Mesenchymal stem cell (in vitro differentiated cells and primary cell): ENCODE data around the gene NIPAL4.

Source experiments
- DNase-seq: peaks from one replicate; pipeline ENCODE4 v3.0.0-alpha.2; 2013
- H2AFZ ChIP-seq: one replicate; pipeline ENCODE4 v1.6.1; 2013; ENCODE audit warnings: low read depth, mild to moderate bottlenecking, control low read depth, inconsistent platforms, low read length, moderate library complexity
- H2AK5ac ChIP-seq: 2 replicates; pipeline ENCODE4 v1.6.1; 2013; ENCODE audit warnings: low read length, moderate library complexity, mild to moderate bottlenecking, inconsistent platforms; ENCODE audit not compliant: severe bottlenecking
- H2BK120ac ChIP-seq: one replicate; pipeline ENCODE4 v1.6.1; 2013; ENCODE audit warnings: low read depth, mild to moderate bottlenecking, inconsistent platforms, low read length, moderate library complexity
- H2BK12ac ChIP-seq, 2 experiments: one replicate each; pipeline ENCODE4 v1.6.1; 2013; ENCODE audit warnings: inconsistent platforms in 2 of 2, low read length in 2 of 2, mild to moderate bottlenecking in 2 of 2, moderate library complexity in 2 of 2, control low read depth in 1 of 2
- H2BK15ac ChIP-seq: one replicate; pipeline ENCODE4 v1.6.1; 2013; ENCODE audit warnings: mild to moderate bottlenecking, low read depth, inconsistent platforms; ENCODE audit not compliant: poor library complexity, severe bottlenecking
- H2BK5ac ChIP-seq: 2 replicates; pipeline ENCODE4 v1.6.1; 2013; ENCODE audit warnings: low read depth, mild to moderate bottlenecking, low read length, control low read depth, inconsistent platforms; ENCODE audit not compliant: poor library complexity, severe bottlenecking
- H3K14ac ChIP-seq, 2 experiments: one replicate each; pipeline ENCODE4 v1.6.1; 2013; ENCODE audit warnings: inconsistent platforms in 2 of 2, low read length in 2 of 2, control low read depth in 1 of 2, mild to moderate bottlenecking in 1 of 2, moderate library complexity in 1 of 2
- H3K18ac ChIP-seq, 2 experiments: one replicate each; pipeline ENCODE4 v1.6.1; 2013; ENCODE audit warnings: inconsistent platforms in 2 of 2, low read length in 2 of 2, control low read depth in 1 of 2, low read depth in 1 of 2, mild to moderate bottlenecking in 1 of 2
- H3K23ac ChIP-seq, 2 experiments: one replicate each; pipeline ENCODE4 v1.6.1; 2013; ENCODE audit warnings: inconsistent platforms in 2 of 2, low read length in 2 of 2, mild to moderate bottlenecking in 2 of 2, moderate library complexity in 2 of 2, control low read depth in 1 of 2
- H3K27ac ChIP-seq: 2 replicates; pipeline ENCODE4 v1.5.1; 2013; ENCODE audit warnings: mild to moderate bottlenecking, moderate library complexity, low read length, control low read depth, inconsistent platforms; ENCODE audit not compliant: poor library complexity, severe bottlenecking
- H3K27me3 ChIP-seq, 2 experiments: 2 replicates each; pipeline versions ENCODE4 v1.6.1 to v1.7.0; 2013; ENCODE audit warnings: low read length in 2 of 2, mild to moderate bottlenecking in 2 of 2, moderate library complexity in 2 of 2, control low read depth in 1 of 2, inconsistent platforms in 1 of 2; ENCODE audit not compliant: control insufficient read depth in 1 of 2, insufficient read depth in 1 of 2
- H3K36me3 ChIP-seq, 2 experiments: 2 replicates each; pipeline versions ENCODE4 v1.6.1 to v1.7.0; 2013; ENCODE audit warnings: low read length in 2 of 2, control low read depth in 1 of 2, inconsistent platforms in 1 of 2, low read depth in 1 of 2, mild to moderate bottlenecking in 1 of 2; ENCODE audit not compliant: insufficient read depth in 2 of 2, control insufficient read depth in 1 of 2
- H3K4ac ChIP-seq, 2 experiments: one replicate each; pipeline ENCODE4 v1.6.1; 2013; ENCODE audit warnings: inconsistent platforms in 2 of 2, low read length in 2 of 2, mild to moderate bottlenecking in 2 of 2, moderate library complexity in 2 of 2, control low read depth in 1 of 2, low read depth in 1 of 2
- H3K4me1 ChIP-seq: 2 replicates; pipeline ENCODE4 v1.6.1; 2013; ENCODE audit warnings: low read depth, low read length, control low read depth; ENCODE audit not compliant: control insufficient read depth, insufficient read depth
- H3K4me2 ChIP-seq: 2 replicates; pipeline ENCODE4 v1.6.1; 2013; ENCODE audit warnings: low read length, mild to moderate bottlenecking, inconsistent platforms; ENCODE audit not compliant: poor library complexity, severe bottlenecking
- H3K4me3 ChIP-seq, 2 experiments: 2 replicates each; pipeline versions ENCODE4 v1.5.1 to v1.7.0; 2013; ENCODE audit warnings: low read length in 2 of 2, mild to moderate bottlenecking in 2 of 2, control low read depth in 1 of 2, low read depth in 1 of 2; ENCODE audit not compliant: insufficient read depth in 1 of 2
- H3K79me1 ChIP-seq: replicated peaks from 2 replicates; pipeline ENCODE4 v1.6.1; 2013; ENCODE audit warnings: mild to moderate bottlenecking, control low read depth, low read length, inconsistent platforms; ENCODE audit not compliant: poor library complexity, severe bottlenecking
- H3K9ac ChIP-seq: 2 replicates; pipeline ENCODE4 v1.7.0; 2013; ENCODE audit warnings: mild to moderate bottlenecking, low read length, moderate library complexity
- H3K9me3 ChIP-seq: 2 replicates; pipeline ENCODE4 v1.7.0; 2013; ENCODE audit warnings: mild to moderate bottlenecking, low read length; ENCODE audit not compliant: control insufficient read depth
- H4K8ac ChIP-seq: one replicate; pipeline ENCODE4 v1.6.1; 2013; ENCODE audit warnings: inconsistent platforms, mild to moderate bottlenecking, low read length, moderate library complexity
- H4K91ac ChIP-seq: one replicate; pipeline ENCODE4 v1.6.1; 2013; ENCODE audit warnings: mild to moderate bottlenecking, low read length, inconsistent platforms
- WGBS: methylation state at CpG from one replicate; pipeline ENCODE4 v1.1.7; 2013; ENCODE audit warnings: mixed read lengths; 5-methylcytosine and 5-hydroxymethylcytosine counted together

Gene NIPAL4

DNA sequence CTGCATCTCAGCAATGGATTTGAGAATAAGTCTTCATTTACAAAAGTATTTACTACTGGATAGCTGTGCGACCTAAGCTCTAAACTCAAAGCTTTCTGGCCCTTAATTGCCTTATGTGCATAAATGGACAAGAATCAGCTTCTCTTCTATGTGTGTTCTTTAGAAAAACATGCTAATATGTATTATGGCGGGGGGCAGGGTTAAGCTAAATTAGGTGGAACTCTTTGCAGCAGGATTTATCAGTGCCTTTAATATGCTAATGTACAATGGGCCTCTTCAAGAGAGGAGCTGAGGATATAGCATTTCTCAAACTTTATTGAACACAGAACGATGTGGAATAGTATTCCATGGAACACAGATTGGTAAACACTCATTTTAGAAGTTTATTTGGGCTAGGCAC is 10.0 kb upstream of the NIPAL4 start:
- H3K36me3 ChIP-seq = no peaks in the 10 kb centered on the region
- no peak overlapping the region for H3K4me2 ChIP-seq
- H2AFZ ChIP-seq = no peak overlapping the region
- H4K91ac ChIP-seq = no peak overlapping the region
- no peaks in the 10 kb centered on the region for H3K9me3 ChIP-seq
- H3K4ac ChIP-seq = no peak overlapping the region
- H3K18ac ChIP-seq = no peak overlapping the region
- H3K4me3 ChIP-seq = no peak overlapping the region
- no peak overlapping the region for H2BK5ac ChIP-seq
- no peak overlapping the region for H3K23ac ChIP-seq
- H3K27me3 ChIP-seq = peaks cover 0 to 11% of the 10 kb centered on the region in 2 experiments
- peaks cover 10% of the 10 kb centered on the region for H3K4me1 ChIP-seq
- H2BK120ac ChIP-seq = no peak overlapping the region
- H3K79me1 ChIP-seq = no peaks in the 10 kb centered on the region
- no peak overlapping the region for H2BK15ac ChIP-seq
- WGBS = 97% methylated on average over 3 of the region's 3 CpGs
- H3K9ac ChIP-seq = no peak overlapping the region
- H3K27ac ChIP-seq = no peak overlapping the region
- no peak overlapping the region for H2AK5ac ChIP-seq
- H4K8ac ChIP-seq = no peak overlapping the region
- H2BK12ac ChIP-seq = no peak overlapping the region
- H3K14ac ChIP-seq = no peak overlapping the region
- DNase-seq = no peak

- H3K9me3 ChIP-seq = no peaks in the 10 kb centered on the region
- no peak overlapping the region for H2BK12ac ChIP-seq
- no peak overlapping the region for H3K18ac ChIP-seq
- no peak overlapping the region for H3K9ac ChIP-seq
- H4K91ac ChIP-seq = no peak overlapping the region
- H2AFZ ChIP-seq = no peak overlapping the region
- H3K79me1 ChIP-seq = no peaks in the 10 kb centered on the region
- H3K4me2 ChIP-seq = no peak overlapping the region
- H2AK5ac ChIP-seq = no peak overlapping the region
- no peak overlapping the region for H3K4ac ChIP-seq
- no peak overlapping the region for H3K23ac ChIP-seq
- H3K4me3 ChIP-seq = no peak overlapping the region
- H3K36me3 ChIP-seq = no peaks in the 10 kb centered on the region
- peak overlapping the region in 1 of 2 experiments; percentile 14 for H3K14ac ChIP-seq
- no peak overlapping the region for H2BK15ac ChIP-seq
- no peak overlapping the region for H3K27ac ChIP-seq
- no peak for DNase-seq
- H3K27me3 ChIP-seq = peaks cover 0 to 11% of the 10 kb centered on the region in 2 experiments
- 100% methylated on average over 3 of the region's 3 CpGs for WGBS
- H2BK5ac ChIP-seq = no peak overlapping the region
- no peak overlapping the region for H2BK120ac ChIP-seq
- H3K4me1 ChIP-seq = peaks cover 10% of the 10 kb centered on the region
- no peak overlapping the region for H4K8ac ChIP-seq
Measured at GRCh38 chr5:157451806-157452205, 8.2 kb upstream of the NIPAL4 start.

GRCh38 chr5:157454273-157454672 is 5.7 kb upstream of the NIPAL4 start:
- Histone ChIP-seq H3K4ac (no peak overlapping the region), H3K79me1 (no peaks in the 10 kb centered on the region), H2BK120ac (no peak overlapping the region), H2AFZ (no peak overlapping the region), H3K9ac (no peak overlapping the region), H3K9me3 (no peaks in the 10 kb centered on the region), H2BK12ac (no peak overlapping the region), H2BK15ac (no peak overlapping the region), H2BK5ac (no peak overlapping the region), H4K91ac (no peak overlapping the region), H3K4me1 (peaks cover 6% of the 10 kb centered on the region), H3K27ac (no peak overlapping the region), H3K36me3 (no peaks in the 10 kb centered on the region), H3K18ac (no peak overlapping the region), H3K4me2 (no peak overlapping the region), H3K14ac (no peak overlapping the region), H3K23ac (no peak overlapping the region), H2AK5ac (no peak overlapping the region), H4K8ac (no peak overlapping the region), H3K4me3 (no peak overlapping the region), H3K27me3 (peaks cover 0 to 15% of the 10 kb centered on the region in 2 experiments)
- 97% methylated on average over 7 of the region's 7 CpGs for WGBS
- no peak for DNase-seq

GRCh38 chr5:157455057-157455456 is 5.0 kb upstream of the NIPAL4 start:
- Histone ChIP-seq H2BK5ac (no peak overlapping the region), H3K79me1 (no peaks in the 10 kb centered on the region), H3K4me1 (peaks cover 9% of the 10 kb centered on the region), H2BK15ac (no peak overlapping the region), H3K18ac (no peak overlapping the region), H3K23ac (no peak overlapping the region), H4K8ac (no peak overlapping the region), H3K27ac (no peak overlapping the region), H3K9ac (no peak overlapping the region), H3K14ac (no peak overlapping the region), H3K9me3 (no peaks in the 10 kb centered on the region), H4K91ac (no peak overlapping the region), H2BK12ac (no peak overlapping the region), H3K4ac (no peak overlapping the region), H3K27me3 (peaks cover 0 to 23% of the 10 kb centered on the region in 2 experiments), H2AFZ (no peak overlapping the region), H2BK120ac (no peak overlapping the region), H3K4me3 (no peak overlapping the region), H3K4me2 (no peak overlapping the region), H2AK5ac (no peak overlapping the region), H3K36me3 (no peaks in the 10 kb centered on the region)
- no peak for DNase-seq
- WGBS = 86% methylated on average over 7 of the region's 7 CpGs
